Measurements from ENCODE around the gene AGRN. TPM values are rescaled to one million over a fixed set of nuclear protein-coding genes. Genes with fewer than 3 reads are reported as not detected.
"Not testable (repeated sequence)": the region's sequence is repeated elsewhere in the genome, so short reads cannot be mapped to it uniquely, and the experiment has no call there.

AGRN gene
- total RNA-seq, 1 experiment from 2014 or later, result 126 TPM

DNA sequence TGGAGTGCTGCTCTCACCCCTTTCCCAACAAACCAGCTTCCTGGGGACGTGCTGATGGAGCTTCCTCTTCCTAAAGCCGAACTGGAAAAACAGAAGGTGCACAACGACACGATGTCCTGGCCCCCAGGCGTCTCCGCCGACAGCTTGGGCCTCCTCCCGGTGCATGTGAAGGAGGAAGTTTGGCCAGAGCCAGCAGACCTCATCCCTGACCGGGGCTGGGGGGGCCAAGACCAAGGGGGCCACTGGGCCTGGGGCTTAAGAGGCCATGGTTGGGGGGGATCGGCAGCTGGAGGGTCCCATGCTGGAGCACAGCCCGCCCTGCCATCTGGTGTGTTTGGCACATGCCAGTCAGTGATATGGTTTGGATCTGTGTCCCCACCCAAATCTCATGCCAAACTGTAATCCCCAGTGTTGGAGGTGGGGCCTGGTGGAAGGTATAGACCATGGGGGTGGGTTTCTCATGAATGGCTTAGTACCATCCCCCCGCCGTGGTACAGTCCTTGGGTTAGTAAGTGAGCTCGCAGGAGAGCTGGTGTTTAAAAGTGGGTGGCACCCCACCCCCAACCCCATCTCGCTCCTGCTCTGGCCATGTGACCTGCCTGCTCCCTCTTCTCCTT lies 26.4 kb upstream of the AGRN start:
- no peak overlapping the region for H3K4me3 ChIP-seq (ENCODE audit: insufficient read depth, low read depth, low read length)
- DNase-seq, result peak; percentile 35
- peaks cover 33% of the 10 kb centered on the region for H3K27me3 ChIP-seq (ENCODE audit: control insufficient read depth, insufficient read depth, low read length)
- H3K36me3 ChIP-seq (replicated peaks; ENCODE audit: control insufficient read depth, insufficient read depth, low read length), result no peaks in the 10 kb centered on the region

- H3K36me3 ChIP-seq (replicated peaks; ENCODE audit: control insufficient read depth, insufficient read depth, low read length); H3K4me3 ChIP-seq (ENCODE audit: insufficient read depth, low read depth, low read length): not testable (repeated sequence)
- H3K27me3 ChIP-seq (ENCODE audit: control insufficient read depth, insufficient read depth, low read length), result peaks cover 42% of the 10 kb centered on the region
- DNase-seq, result peak; percentile 30
Measured at GRCh38 chr1:994546-994945, 25.4 kb upstream of the AGRN start.

- H3K4me3 ChIP-seq (ENCODE audit: insufficient read depth, low read depth, low read length), result no peak overlapping the region
- H3K27me3 ChIP-seq (ENCODE audit: control insufficient read depth, insufficient read depth, low read length), result peaks cover 51% of the 10 kb centered on the region
- DNase-seq, result peak; percentile 67
- H3K36me3 ChIP-seq (replicated peaks; ENCODE audit: control insufficient read depth, insufficient read depth, low read length), result no peaks in the 10 kb centered on the region
Measured at GRCh38 chr1:995665-996633, 24.0 kb upstream of the AGRN start.

- DNase-seq, result peak; percentile 72
- Histone ChIP-seq H3K4me3 (ENCODE audit: insufficient read depth, low read depth, low read length) (no peak overlapping the region), H3K36me3 (replicated peaks; ENCODE audit: control insufficient read depth, insufficient read depth, low read length) (no peaks in the 10 kb centered on the region), H3K27me3 (ENCODE audit: control insufficient read depth, insufficient read depth, low read length) (peaks cover 61% of the 10 kb centered on the region)
Measured at GRCh38 chr1:996851-997712, 22.8 kb upstream of the AGRN start.

DNA sequence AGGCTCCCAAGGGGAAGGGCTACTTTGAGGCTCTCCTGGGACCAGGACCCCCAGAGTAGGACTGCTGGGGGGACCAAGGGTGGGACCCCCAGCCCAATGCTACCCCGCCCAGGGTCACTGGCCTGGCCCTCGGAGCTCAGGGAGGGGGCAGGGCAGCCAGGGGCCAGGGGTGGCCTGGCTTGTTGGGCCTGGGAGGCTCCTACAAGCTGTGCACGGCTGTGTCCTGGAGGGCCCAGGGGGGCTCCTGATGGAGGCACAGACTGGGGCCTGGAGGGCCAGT lies 22.3 kb upstream of the AGRN start:
- Histone ChIP-seq H3K4me3 (ENCODE audit: insufficient read depth, low read depth, low read length) (no peak overlapping the region), H3K36me3 (replicated peaks; ENCODE audit: control insufficient read depth, insufficient read depth, low read length) (no peaks in the 10 kb centered on the region), H3K27me3 (ENCODE audit: control insufficient read depth, insufficient read depth, low read length) (peaks cover 62% of the 10 kb centered on the region)
- peak; percentile 76 for DNase-seq

DNA sequence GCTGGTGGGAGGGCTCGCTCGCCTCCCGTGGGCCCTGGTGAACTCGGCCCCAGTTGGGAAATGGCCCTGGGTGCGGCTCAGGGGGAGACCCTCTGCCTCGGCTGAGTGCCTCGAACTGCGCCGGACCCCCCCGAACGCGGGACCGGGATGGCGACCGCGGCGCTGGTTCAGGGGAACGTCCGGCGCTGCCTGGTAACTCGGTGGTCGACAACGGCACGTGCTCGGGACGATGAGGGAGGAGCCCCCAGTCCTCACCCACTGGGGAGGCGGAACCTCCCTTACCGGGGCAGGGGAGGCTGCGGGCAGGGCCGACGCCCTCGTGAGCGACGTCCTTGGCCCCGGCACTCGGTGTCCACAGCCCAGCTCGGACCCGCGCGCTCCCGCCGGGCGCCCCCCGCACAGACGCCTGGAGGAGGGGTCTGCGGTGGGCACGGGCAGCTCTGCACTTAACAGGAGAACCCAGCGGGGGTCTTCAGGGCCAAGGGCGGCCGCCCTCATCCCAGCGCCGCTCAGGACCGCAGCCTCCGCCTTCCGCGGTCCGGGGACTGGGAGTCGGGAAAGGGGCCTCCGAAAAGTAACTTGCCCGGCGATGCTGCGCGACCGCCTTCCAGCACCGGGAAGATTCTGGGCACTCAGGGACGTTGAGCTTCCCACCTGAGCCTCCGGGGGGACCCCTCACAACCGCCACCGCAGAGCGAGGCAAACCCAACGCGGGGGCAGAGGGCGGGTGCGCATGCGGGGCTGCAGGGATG lies 21.8 kb upstream of the AGRN start:
- Histone ChIP-seq H3K36me3 (replicated peaks; ENCODE audit: control insufficient read depth, insufficient read depth, low read length) (no peaks in the 10 kb centered on the region), H3K4me3 (ENCODE audit: insufficient read depth, low read depth, low read length) (peak overlapping the region; percentile 32), H3K27me3 (ENCODE audit: control insufficient read depth, insufficient read depth, low read length) (peaks cover 60% of the 10 kb centered on the region)
- DNase-seq, result peak; percentile 88

DNA sequence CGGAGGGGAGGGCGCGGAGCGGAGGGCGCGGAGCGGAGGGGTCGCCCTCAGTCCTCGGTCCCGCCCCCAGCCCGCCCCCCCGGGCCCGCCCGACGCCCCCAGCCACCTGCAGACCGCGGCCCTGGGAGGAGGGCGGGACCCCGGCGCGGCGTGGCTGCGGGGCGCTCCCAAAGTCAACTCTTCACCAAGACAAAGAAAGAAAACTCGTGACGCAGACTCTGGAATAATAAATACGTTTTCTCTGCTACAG lies 21.2 kb upstream of the AGRN start:
- H3K4me3 ChIP-seq (ENCODE audit: insufficient read depth, low read depth, low read length), result peak overlapping the region; percentile 32
- DNase-seq, result no peak
- H3K36me3 ChIP-seq (replicated peaks; ENCODE audit: control insufficient read depth, insufficient read depth, low read length), result no peaks in the 10 kb centered on the region
- peaks cover 62% of the 10 kb centered on the region for H3K27me3 ChIP-seq (ENCODE audit: control insufficient read depth, insufficient read depth, low read length)

GRCh38 chr1:998995-999724 lies 20.8 kb upstream of the AGRN start:
- Histone ChIP-seq H3K36me3 (replicated peaks; ENCODE audit: control insufficient read depth, insufficient read depth, low read length) (no peaks in the 10 kb centered on the region), H3K4me3 (ENCODE audit: insufficient read depth, low read depth, low read length) (peak overlapping the region; percentile 65), H3K27me3 (ENCODE audit: control insufficient read depth, insufficient read depth, low read length) (peaks cover 62% of the 10 kb centered on the region)
- DNase-seq, result peak; percentile 88

- peak; percentile 98 for DNase-seq
- H3K36me3 ChIP-seq (replicated peaks; ENCODE audit: control insufficient read depth, insufficient read depth, low read length), result no peaks in the 10 kb centered on the region
- H3K4me3 ChIP-seq (ENCODE audit: insufficient read depth, low read depth, low read length), result peak within 1 kb of the TSS; percentile 65
- H3K27me3 ChIP-seq (ENCODE audit: control insufficient read depth, insufficient read depth, low read length), result peaks cover 64% of the 10 kb centered on the region
Measured at GRCh38 chr1:999725-1000356, 20.1 kb upstream of the AGRN start, which contains the start of gene HES4. Gene HES4 (minus strand): TSS chr1:1000097. CDS start chr1:999973, 124 bp downstream.

- peak; percentile 93 for DNase-seq
- no peaks in the 10 kb centered on the region for H3K36me3 ChIP-seq (replicated peaks; ENCODE audit: control insufficient read depth, insufficient read depth, low read length)
- H3K4me3 ChIP-seq (ENCODE audit: insufficient read depth, low read depth, low read length), result peak overlapping the region; percentile 65
- peaks cover 67% of the 10 kb centered on the region for H3K27me3 ChIP-seq (ENCODE audit: control insufficient read depth, insufficient read depth, low read length)
Measured at GRCh38 chr1:1000357-1001056, 19.4 kb upstream of the AGRN start.

DNA sequence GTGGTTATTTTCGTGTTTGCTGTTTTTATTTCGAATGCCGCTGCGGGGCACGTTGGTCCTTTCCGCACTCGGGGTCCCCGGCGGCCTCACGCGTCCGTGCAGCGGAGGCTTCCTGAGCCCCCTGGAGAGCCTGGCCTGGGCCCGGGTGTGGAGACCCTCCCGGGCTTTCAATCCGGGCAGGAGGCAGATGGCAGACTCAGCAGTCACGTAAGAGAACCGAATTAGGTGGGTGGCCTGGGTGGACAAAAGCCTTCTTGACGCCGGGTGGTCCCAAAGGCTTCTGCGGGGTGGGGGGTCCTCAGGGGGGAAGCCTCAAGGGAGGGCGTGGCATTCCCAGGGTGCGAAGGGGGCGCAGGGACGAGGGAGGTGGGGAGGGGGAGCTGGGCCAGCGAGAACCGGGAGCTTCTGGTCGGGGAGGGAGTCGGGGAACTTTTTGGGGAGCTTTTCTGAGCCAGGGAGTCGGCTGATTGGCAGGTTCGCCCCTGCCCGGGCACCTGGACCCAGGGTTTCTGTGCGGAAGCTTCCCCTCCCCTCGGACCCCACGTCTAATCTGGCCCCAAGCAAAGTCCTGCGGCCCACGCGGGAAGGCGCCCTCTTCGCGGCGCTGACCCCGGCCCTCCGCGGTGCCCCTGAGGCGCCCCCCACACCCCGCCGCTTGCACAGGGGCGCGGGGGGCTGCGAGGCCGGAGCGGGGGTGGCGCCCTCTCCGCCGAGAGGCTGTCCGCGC lies 18.7 kb upstream of the AGRN start:
- Histone ChIP-seq H3K4me3 (ENCODE audit: insufficient read depth, low read depth, low read length) (peak overlapping the region; percentile 65), H3K27me3 (ENCODE audit: control insufficient read depth, insufficient read depth, low read length) (peaks cover 62% of the 10 kb centered on the region), H3K36me3 (replicated peaks; ENCODE audit: control insufficient read depth, insufficient read depth, low read length) (no peaks in the 10 kb centered on the region)
- DNase-seq, result peak; percentile 90

GRCh38 chr1:1003618-1004419 lies 16.1 kb upstream of the AGRN start:
- no peak overlapping the region for H3K4me3 ChIP-seq (ENCODE audit: insufficient read depth, low read depth, low read length)
- H3K27me3 ChIP-seq (ENCODE audit: control insufficient read depth, insufficient read depth, low read length), result peaks cover 41% of the 10 kb centered on the region
- H3K36me3 ChIP-seq (replicated peaks; ENCODE audit: control insufficient read depth, insufficient read depth, low read length), result no peaks in the 10 kb centered on the region
- DNase-seq, result peak; percentile 67
